Activated CD4-positive, alpha-beta T cell treated with anti-CD3 and anti-CD28 coated beads for 36 hours (primary cell): ENCODE data around the gene ESF1. TPM values are rescaled to one million over a fixed set of nuclear protein-coding genes. Genes with fewer than 3 reads are reported as not detected.
A peak's percentile ranks its signal among the peaks of the same experiment; 100 is the strongest.
"Not testable (repeated sequence)": the region's sequence is repeated elsewhere in the genome, so short reads cannot be mapped to it uniquely, and the experiment has no call there.

Experiments
- ATAC-seq: fragments of 200-7000 bp; cut with Tn5 transposase; one replicate; pipeline ENCODE4 v1.10.0; 2021; ENCODE audit warnings: mild to moderate bottlenecking, moderate library complexity
- CTCF ChIA-PET: fragments of 350-600 bp; sonication (Branson Sonifier 250); formaldehyde crosslinking; loops from one replicate; lab custom pipeline; 2021; ENCODE audit warnings: antibody characterized with exemption; lab: Charles Lee
- POLR2A ChIA-PET: fragments of 350-600 bp; sonication (Branson Sonifier 250); formaldehyde crosslinking; loops from one replicate; lab custom pipeline; 2021; ENCODE audit warnings: antibody characterized with exemption, inconsistent platforms; lab: Charles Lee
- DNase-seq: peaks from one replicate; pipeline ENCODE4 v3.0.0-alpha.2; 2020
- H3K27ac Mint-ChIP-seq: one replicate; pipeline ENCODE4 v1.8.0; 2021; ENCODE audit warnings: mixed read lengths
- H3K27me3 Mint-ChIP-seq: one replicate; pipeline ENCODE4 v1.8.0; 2021; ENCODE audit warnings: mixed read lengths
- H3K36me3 Mint-ChIP-seq: one replicate; pipeline ENCODE4 v1.8.0; 2021; ENCODE audit warnings: low read depth, mixed read lengths
- H3K4me1 Mint-ChIP-seq: one replicate; pipeline ENCODE4 v1.8.0; 2021; ENCODE audit warnings: mixed read lengths
- H3K4me3 Mint-ChIP-seq: one replicate; pipeline ENCODE4 v1.8.0; 2021; ENCODE audit warnings: mild to moderate bottlenecking, moderate library complexity, mixed read lengths
- H3K9me3 Mint-ChIP-seq: one replicate; pipeline ENCODE4 v1.8.0; 2021; ENCODE audit warnings: low read depth, mixed read lengths
- intact Hi-C, 2 experiments: fragments of 100-400 bp; cut with DNase I in 1 of 2; cut with micrococcal nuclease in 1 of 2; formaldehyde crosslinking; loops; one replicate each; pipeline versions ENCODE4 v1.14.2 to v1.15.1; 2022 to 2024; cut with DNase I, micrococcal nuclease
- total RNA-seq, 2 experiments: library from RNA; stranded (reverse); gene quantifications; one replicate each; pipeline ENCODE4 v1.2.3, GENCODE V29; 2021

ESF1 gene
- total RNA-seq, 2 experiments from 2014 or later: 22.0 to 23.1 TPM

DNA sequence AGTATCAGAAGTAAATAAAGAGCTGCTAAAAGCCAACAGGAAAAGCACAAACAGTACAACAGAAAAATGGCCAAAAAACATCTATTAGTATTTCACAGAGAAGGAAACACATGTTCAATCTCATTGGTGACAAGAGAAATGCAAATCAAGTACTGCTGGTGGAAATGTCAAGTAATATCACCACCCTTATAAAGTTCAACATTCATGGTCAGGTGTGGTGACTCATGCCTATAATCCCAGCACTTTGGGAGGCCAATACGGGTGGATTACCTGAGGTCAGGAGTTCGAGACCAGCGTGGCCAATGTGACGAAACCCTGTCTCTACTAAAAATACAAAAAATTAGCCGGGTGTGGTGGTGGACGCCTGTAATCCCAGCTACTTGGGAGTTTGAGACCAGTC, 42.8 kb downstream of the ESF1 start:
- H3K27me3 Mint-ChIP-seq: no peaks in the 10 kb centered on the region
- POLR2A ChIA-PET: no interaction called here
- DNase-seq (no peak), ATAC-seq (no peak)
- no peak overlapping the region for H3K27ac Mint-ChIP-seq
- H3K4me1 Mint-ChIP-seq: peaks cover 4% of the 10 kb centered on the region
- H3K9me3 Mint-ChIP-seq: peaks cover 15% of the 10 kb centered on the region
- peaks cover 68% of the 10 kb centered on the region for H3K36me3 Mint-ChIP-seq
- intact Hi-C loops: no loop called here
- CTCF ChIA-PET: interaction anchor here (1.1 kb wide), 1 partner anchor 16 kb away, joined by 3 read pairs; no protein-coding TSS in a partner anchor
- no peak overlapping the region for H3K4me3 Mint-ChIP-seq

DNA sequence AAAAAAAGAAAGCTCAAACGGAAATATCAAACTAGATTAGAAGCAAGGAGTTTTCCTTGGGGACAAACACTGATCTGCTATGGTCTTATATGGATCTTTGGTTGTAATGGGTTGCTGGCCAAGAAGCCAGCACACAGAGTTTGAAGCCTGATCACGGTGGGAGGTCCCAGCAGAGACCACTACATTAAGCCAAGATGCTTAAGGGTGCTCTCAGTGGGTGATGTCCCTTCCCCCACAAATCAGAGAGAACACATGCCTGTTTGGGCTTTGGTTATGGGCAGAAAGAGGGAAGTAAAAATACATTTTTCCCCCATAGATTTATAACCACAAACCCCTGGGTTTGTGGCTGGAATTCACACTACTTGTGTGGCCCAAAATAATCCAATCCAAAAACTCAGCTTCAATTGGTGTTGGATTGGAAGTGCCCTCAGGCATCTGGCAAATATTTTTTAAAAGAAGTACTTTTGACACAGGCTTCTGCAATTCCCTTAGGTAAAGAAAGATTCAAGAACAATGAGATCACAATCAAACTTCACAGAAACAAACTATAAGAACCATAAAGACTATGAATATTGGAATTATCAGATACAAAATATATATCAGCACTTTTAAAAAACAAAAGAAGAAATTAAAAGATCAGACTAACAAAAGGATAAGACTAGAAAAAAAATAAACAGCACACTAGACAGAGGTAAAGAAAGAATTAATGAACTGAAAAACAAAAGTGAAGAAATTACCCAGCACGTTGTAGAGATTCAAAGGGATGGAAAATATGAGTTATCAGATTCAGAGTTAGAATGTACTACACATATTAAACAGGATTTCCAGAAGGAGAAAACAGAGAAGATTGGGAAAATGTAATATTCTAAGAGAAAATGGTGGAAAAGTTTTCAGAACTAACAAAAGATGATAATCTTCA, 44.7 kb downstream of the ESF1 start:
- ATAC-seq: no peak
- DNase-seq: no peak
- Mint-ChIP-seq H3K4me3 (no peak overlapping the region), H3K27me3 (no peaks in the 10 kb centered on the region), H3K27ac (no peak overlapping the region), H3K4me1 (peaks cover 4% of the 10 kb centered on the region), H3K9me3 (peaks cover 15% of the 10 kb centered on the region), H3K36me3 (peaks cover 62% of the 10 kb centered on the region)
- ChIA-PET POLR2A (no interaction called here), CTCF (interaction anchor here (0.7 to 1.0 kb wide), 3 partner anchors 33 to 282 kb away, joined by 3 read pairs; no protein-coding TSS in a partner anchor)
- intact Hi-C loops: no loop called here

DNA sequence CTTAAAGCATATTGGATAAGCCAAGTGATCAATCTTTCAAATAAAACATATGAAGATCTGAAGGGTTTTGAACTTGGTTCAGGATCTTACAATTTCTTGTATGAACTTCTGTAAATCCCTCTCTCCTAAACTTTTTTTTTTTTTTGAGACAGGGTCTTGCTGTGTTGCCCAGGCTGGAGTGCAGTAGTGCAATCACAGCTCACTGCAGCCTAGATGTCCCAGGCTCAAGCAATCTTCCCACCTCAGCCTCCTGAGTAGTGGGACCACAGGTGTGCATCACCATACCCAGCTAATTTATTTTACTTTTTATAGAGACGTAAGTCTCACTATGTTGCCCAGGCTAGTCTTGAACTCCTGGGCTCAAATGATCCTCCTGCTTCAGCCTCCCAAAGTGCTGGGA, 46.5 kb downstream of the ESF1 start:
- H3K27me3 Mint-ChIP-seq, H3K4me3 Mint-ChIP-seq, H3K4me1 Mint-ChIP-seq, DNase-seq, ATAC-seq, H3K27ac Mint-ChIP-seq, POLR2A ChIA-PET, intact Hi-C loops: not testable (repeated sequence)
- H3K36me3 Mint-ChIP-seq: peaks cover 52% of the 10 kb centered on the region
- CTCF ChIA-PET: interaction anchor here (1.2 kb wide), 1 partner anchor 24 kb away, joined by 4 read pairs; no protein-coding TSS in a partner anchor
- H3K9me3 Mint-ChIP-seq: peaks cover 13% of the 10 kb centered on the region

DNA sequence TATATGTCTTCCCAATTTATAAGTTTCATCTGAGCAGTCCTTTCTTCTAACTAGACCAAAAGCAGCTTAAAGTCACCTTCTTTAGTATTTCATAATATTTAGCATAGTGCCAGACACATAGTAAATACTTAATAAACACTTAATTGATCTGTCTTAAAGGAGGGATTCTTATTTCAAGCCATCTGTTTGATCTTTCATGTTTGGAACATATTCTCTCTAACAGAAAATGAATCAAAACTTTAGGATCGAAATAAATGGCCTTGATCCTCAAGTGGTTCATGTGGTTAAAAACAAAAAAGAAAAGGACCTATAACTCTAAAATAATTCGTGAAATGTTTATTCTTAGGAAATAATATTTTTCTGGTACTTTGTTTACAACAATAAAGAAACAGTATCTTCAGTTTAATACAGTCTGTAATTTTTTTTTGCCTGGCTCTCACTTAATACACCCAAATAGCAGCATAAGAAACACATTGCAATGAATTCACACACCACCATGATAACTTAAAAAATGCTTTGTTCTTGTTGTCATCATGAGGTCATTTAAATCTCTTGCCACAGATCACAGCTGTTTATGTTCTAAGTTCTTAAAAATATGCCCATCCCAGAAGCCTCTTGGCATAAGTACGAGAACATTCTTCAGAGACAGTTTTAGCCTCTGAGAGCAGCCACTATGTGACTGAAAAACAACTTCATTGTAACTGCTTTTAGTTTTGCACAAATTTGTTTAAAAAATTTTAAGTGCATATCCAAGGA, 48.1 kb downstream of the ESF1 start:
- H3K36me3 Mint-ChIP-seq: peaks cover 52% of the 10 kb centered on the region
- no peak for DNase-seq
- no peak for ATAC-seq
- H3K27me3 Mint-ChIP-seq: no peaks in the 10 kb centered on the region
- H3K27ac Mint-ChIP-seq: no peak overlapping the region
- H3K9me3 Mint-ChIP-seq: peaks cover 11% of the 10 kb centered on the region
- ChIA-PET CTCF (interaction anchor here (0.6 to 1.4 kb wide), 4 partner anchors 8 to 295 kb away, joined by 3 to 5 read pairs (median 4); no protein-coding TSS in a partner anchor), POLR2A (no interaction called here)
- intact Hi-C loops: no loop called here
- H3K4me3 Mint-ChIP-seq: no peak overlapping the region
- peaks cover 3% of the 10 kb centered on the region for H3K4me1 Mint-ChIP-seq

DNA sequence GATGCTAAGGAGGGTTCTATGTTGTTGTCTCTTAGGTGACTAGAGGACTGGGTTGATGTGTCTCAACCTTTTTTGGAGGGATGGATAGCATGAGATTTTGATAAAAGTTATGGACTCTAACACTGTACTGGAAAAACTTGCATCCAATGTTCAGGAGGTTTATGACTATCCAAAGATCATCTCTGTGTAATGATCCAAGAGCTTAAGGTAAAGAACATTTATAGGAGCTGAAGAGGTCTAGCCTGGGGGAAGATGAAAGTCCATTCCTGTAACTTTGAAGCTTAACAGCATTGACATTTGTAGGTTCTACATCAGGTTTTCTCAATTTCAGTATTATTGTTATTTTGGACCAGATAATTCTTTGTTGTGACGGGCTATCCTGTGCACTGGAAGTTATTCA, 48.9 kb downstream of the ESF1 start:
- ChIA-PET POLR2A (no interaction called here), CTCF (interaction anchor here (0.6 to 1.4 kb wide), 2 partner anchors 9 to 25 kb away, joined by 3 to 5 read pairs; no protein-coding TSS in a partner anchor)
- H3K27me3 Mint-ChIP-seq: no peaks in the 10 kb centered on the region
- H3K9me3 Mint-ChIP-seq: peaks cover 5% of the 10 kb centered on the region
- peaks cover 49% of the 10 kb centered on the region for H3K36me3 Mint-ChIP-seq
- intact Hi-C loops: no loop called here
- H3K4me1 Mint-ChIP-seq: peaks cover 3% of the 10 kb centered on the region
- H3K27ac Mint-ChIP-seq: no peak overlapping the region
- H3K4me3 Mint-ChIP-seq: no peak overlapping the region
- ATAC-seq (no peak), DNase-seq (no peak)

DNA sequence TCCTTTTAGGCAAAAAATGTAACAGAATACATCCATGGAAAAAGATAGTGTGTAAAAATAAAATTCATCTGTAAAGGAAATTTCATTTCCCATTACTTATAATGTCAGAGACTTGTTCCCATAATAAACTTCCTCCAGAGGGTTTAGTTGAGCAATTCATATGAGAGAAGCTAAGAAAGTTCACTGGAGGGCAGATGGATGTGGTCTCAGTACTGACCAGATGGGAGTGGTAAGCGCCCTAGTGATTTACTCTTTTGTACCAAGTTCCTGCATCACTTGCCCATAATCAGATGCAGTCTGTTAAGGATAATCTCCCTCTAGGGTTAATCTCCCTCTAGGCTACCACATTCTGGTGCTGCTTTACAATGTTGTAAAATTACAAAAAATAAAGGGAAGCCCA, 61.7 kb downstream of the ESF1 start:
- no peak overlapping the region for H3K27ac Mint-ChIP-seq
- ChIA-PET POLR2A (no interaction called here), CTCF (no interaction called here)
- DNase-seq: no peak
- no peaks in the 10 kb centered on the region for H3K27me3 Mint-ChIP-seq
- H3K9me3 Mint-ChIP-seq: no peaks in the 10 kb centered on the region
- intact Hi-C loops: no loop called here
- no peak for ATAC-seq
- no peak overlapping the region for H3K4me3 Mint-ChIP-seq
- H3K36me3 Mint-ChIP-seq: peaks cover 22% of the 10 kb centered on the region
- H3K4me1 Mint-ChIP-seq: no peaks in the 10 kb centered on the region

DNA sequence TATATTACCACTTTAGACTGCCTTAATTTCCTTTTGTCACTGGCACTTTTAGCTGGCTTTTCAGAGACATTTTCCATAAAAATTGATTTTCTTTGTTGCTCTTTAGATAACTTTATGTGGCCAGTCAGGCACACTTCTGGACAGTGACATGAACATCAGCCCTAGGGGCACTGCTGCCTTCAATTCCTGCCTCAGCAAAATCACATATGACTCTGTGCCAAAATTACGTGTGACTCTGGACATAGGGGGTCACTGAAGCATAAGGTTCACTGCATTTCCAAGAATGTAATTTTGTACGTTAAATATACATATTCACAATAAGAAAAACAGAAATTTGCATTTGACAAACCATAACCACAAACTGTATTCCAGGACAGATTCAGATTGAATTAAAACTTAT, 66.5 kb downstream of the ESF1 start:
- ATAC-seq (no peak), DNase-seq (no peak)
- CTCF ChIA-PET: no interaction called here
- no peaks in the 10 kb centered on the region for H3K27me3 Mint-ChIP-seq
- H3K9me3 Mint-ChIP-seq: no peaks in the 10 kb centered on the region
- peaks cover 45% of the 10 kb centered on the region for H3K36me3 Mint-ChIP-seq
- intact Hi-C loops: no loop called here
- POLR2A ChIA-PET: no interaction called here
- H3K27ac Mint-ChIP-seq: no peak overlapping the region
- no peaks in the 10 kb centered on the region for H3K4me1 Mint-ChIP-seq
- H3K4me3 Mint-ChIP-seq: no peak overlapping the region

DNA sequence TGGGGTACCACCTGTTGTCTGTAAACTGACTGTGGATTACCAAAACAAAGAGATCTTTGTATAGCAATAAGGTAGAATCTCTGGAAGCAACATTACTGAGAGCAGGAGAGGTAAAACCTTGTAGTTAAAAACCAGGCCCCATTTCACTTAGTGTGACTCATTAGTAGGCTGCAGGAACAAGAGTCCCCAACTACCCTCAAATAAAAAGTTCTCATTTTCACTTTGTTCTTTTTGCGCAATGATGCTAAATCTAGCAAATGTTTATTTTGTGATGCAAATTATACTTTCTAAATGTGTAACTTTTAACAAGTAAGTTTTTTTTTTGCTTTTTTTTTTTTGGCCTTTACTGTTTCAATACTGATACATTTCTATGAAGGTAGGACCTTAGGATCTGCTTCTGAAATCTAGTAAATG, 67.1 kb downstream of the ESF1 start:
- ATAC-seq (peak; percentile 49), DNase-seq (no peak)
- H3K9me3 Mint-ChIP-seq: no peaks in the 10 kb centered on the region
- no peak overlapping the region for H3K4me3 Mint-ChIP-seq
- intact Hi-C loops: no loop called here
- no peaks in the 10 kb centered on the region for H3K4me1 Mint-ChIP-seq
- peaks cover 50% of the 10 kb centered on the region for H3K36me3 Mint-ChIP-seq
- H3K27ac Mint-ChIP-seq: no peak overlapping the region
- no peaks in the 10 kb centered on the region for H3K27me3 Mint-ChIP-seq
- POLR2A ChIA-PET: no interaction called here
- CTCF ChIA-PET: no interaction called here

DNA sequence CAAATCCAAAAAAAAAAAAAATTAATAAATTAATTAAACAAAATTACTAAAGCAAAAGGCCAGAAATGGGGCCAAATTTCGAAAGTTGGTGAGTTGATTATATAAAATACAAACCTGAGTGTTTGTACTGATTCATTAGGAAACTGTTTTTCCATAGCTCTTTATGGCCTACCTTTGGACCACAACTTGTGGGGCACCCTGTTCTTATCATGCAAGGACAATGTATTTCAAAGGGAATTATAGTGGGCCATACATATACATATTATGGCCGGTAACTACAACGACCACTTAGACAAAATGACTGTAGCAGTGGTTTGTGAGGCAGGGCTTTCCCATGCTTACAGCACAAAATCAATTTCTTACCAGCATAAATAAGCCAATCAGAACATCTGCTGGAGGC, 69.5 kb downstream of the ESF1 start:
- ATAC-seq (no peak), DNase-seq (no peak)
- Mint-ChIP-seq H3K9me3 (peaks cover 6% of the 10 kb centered on the region), H3K36me3 (peaks cover 62% of the 10 kb centered on the region), H3K27me3 (no peaks in the 10 kb centered on the region), H3K27ac (no peak overlapping the region), H3K4me3 (no peak overlapping the region), H3K4me1 (no peaks in the 10 kb centered on the region)
- ChIA-PET POLR2A (interaction anchor here (0.7 kb wide), 1 partner anchor 598 kb away, joined by 6 read pairs; no protein-coding TSS in a partner anchor), CTCF (interaction anchor here (0.7 to 1.1 kb wide), 2 partner anchors 15 to 57 kb away, joined by 3 read pairs; no protein-coding TSS in a partner anchor)
- intact Hi-C loops: no loop called here

DNA sequence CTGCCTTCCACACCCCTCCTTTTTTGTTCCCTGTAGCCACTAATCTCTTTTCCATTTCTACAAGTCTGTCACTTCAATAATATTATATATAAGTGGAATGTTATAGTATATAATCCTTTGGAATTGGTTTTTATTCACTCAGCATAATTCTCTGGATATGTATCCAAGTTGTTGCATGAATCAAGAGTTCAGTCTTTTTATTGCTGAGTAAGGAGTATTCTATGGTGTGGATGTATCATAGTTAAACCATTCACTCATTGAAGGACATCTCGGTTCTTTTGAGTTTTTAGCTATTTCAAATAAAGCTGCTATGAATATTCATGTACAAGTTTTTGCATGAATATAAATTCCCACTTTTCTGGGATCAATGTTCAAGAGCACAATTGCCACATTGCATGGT, 76.5 kb downstream of the ESF1 start:
- DNase-seq (no peak), ATAC-seq (no peak)
- Mint-ChIP-seq H3K4me1 (no peaks in the 10 kb centered on the region), H3K27ac (no peak overlapping the region), H3K9me3 (peaks cover 6% of the 10 kb centered on the region), H3K36me3 (peaks cover 22% of the 10 kb centered on the region), H3K27me3 (no peaks in the 10 kb centered on the region), H3K4me3 (no peak overlapping the region)
- intact Hi-C loops: no loop called here
- POLR2A ChIA-PET: no interaction called here
- CTCF ChIA-PET: no interaction called here

DNA sequence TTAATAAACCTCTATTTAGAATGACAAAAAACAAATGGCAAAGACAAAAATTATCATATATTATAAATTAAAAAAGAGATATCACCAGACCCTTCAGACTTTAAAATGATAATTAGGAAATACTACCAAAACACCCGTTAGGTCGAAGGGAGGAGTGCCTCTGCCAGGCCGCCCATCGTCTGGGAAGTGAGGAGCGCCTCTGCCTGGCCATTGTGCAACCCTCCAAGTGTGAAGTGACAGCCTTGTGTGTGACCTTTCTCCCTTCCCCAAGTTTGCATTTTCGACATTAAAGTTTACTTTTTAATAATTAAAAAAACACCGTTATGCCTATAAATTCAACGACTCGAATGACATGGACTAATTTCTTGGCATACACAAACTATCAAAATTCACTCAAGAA, 81.5 kb downstream of the ESF1 start:
- intact Hi-C loops: no loop called here
- POLR2A ChIA-PET: no interaction called here

More for the DNA sequence above, 81.5 kb downstream of the ESF1 start:
- CTCF ChIA-PET: no interaction called here
- no peaks in the 10 kb centered on the region for H3K4me1 Mint-ChIP-seq
- H3K27me3 Mint-ChIP-seq: peaks cover 7% of the 10 kb centered on the region
- DNase-seq: no peak
- no peak overlapping the region for H3K4me3 Mint-ChIP-seq
- no peaks in the 10 kb centered on the region for H3K9me3 Mint-ChIP-seq
- ATAC-seq: no peak
- no peak overlapping the region for H3K27ac Mint-ChIP-seq
- H3K36me3 Mint-ChIP-seq: no peaks in the 10 kb centered on the region
